Measurements from ENCODE around the gene VSIR.

The VSIR gene

DNA sequence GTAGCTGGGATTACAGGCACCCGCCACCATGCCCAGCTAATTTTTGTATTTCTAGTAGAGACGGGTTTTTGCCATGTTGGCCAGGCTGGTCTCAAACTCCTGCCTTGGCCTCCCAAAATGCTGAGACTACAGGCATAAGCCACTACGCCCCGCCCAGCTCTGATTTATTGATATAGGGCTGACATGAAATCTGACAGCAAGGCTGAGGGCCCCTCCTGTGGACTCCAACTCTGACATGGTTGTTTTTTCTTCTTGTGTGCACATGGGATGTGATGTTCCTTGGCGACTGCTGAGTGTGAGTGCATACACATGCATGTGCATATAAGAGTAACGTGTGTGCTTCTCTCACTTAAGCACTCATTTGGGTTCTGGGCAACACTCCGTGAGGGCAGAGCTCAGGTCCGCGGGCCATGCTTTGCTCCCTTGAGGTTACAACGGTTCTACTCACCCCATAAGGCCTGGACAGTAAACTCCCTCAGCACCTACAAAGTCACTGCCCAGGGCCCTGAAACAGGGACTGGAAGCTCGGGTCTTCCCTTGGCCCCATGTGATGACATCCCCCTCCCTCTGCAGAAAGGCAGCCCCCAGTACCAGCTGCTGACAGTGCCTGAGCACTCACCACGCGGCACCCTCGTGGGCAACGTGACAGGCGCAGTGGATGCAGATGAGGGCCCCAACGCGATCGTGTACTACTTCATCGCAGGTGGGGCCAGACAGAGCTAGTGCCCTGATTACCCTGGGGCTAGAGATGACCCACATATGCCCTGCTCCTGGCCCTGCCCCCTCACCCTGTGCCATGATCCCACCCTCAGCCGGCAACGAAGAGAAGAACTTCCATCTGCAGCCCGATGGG is 33.6 kb upstream of the VSIR start:
- no peak for DNase-seq

DNA sequence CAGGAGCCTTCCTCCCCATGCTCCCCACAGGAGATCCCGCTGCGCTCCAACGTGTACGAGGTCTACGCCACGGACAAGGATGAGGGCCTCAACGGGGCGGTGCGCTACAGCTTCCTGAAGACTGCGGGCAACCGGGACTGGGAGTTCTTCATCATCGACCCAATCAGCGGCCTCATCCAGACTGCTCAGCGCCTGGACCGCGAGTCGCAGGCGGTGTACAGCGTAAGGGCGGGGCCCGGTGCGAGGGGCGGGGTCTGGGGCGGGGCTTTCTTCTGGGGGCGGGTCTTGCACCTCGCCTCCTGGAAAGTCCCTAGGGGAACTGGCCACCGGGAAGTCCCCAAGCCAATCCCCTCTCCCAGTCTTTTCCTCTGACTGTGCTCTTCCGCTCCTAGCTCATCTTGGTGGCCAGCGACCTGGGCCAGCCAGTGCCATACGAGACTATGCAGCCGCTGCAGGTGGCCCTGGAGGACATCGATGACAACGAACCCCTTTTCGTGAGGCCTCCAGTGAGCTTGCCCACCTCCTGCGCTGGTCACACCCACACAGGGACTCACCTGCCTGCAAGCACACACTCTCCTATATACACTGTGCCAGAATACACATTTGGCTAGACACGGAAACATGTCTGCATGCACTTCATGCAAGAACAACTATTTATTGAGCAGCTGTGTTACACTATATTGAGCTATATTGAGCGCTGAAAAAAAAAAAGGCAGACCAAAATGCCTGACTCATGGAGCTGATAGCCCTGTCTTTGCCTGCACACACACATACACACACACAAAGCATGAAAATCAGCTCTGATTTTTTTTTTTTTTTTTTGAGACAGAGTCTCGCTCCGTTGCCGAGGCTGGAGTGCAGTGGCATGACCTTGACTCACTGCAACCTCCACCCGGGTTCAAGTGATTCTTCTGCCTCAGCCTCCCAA is 32.7 kb upstream of the VSIR start:
- DNase-seq: peak in 1 of 2 donors; percentile 22

DNA sequence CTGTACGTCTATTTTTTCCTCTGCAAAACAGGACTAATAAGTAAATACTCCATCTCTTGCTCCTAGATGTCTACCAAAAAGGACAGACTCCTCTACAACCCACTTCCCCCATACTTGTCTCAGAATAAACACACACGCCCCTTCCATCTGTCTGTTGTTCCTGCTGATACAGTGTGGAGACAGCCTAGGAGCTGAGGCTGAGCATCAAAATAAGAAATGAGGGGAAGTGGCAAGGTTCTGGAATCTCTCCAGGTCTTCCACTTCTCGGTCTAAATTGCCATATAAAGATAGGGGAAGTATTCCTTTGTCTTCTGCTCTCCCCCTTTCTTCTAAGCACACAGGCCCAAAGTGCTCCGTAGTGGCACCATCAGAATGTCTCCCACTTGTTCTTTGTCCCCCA is 30.8 kb upstream of the VSIR start:
- DNase-seq: peak in 1 of 2 donors; percentile 37

DNA sequence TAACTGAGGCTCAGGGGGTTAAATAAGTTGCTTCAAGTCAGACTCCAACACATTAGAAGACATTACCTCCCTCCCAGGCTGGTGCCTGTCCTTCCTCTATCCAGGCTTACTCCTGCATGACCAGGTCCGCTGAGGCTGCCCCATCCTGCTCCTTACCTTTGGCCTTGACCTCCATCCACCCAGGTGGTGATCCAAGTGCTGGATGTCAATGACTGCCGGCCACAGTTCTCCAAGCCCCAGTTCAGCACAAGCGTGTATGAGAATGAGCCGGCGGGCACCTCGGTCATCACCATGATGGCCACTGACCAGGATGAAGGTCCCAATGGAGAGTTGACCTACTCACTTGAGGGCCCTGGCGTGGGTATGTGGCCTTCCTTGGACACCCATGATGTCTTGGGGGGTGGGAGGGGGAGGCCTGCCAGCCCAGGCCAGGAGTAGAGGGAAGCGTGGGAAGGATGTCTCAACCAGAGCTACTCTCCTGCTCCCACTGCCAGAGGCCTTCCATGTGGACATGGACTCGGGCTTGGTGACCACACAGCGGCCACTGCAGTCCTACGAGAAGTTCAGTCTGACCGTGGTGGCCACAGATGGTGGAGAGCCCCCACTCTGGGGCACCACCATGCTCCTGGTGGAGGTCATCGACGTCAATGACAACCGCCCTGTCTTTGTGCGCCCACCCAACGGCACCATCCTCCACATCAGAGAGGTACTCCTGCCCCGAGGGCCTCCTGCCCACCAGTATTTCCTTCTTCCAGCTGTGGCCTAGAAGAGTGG is 29.6 kb upstream of the VSIR start:
- no peak for DNase-seq

DNA sequence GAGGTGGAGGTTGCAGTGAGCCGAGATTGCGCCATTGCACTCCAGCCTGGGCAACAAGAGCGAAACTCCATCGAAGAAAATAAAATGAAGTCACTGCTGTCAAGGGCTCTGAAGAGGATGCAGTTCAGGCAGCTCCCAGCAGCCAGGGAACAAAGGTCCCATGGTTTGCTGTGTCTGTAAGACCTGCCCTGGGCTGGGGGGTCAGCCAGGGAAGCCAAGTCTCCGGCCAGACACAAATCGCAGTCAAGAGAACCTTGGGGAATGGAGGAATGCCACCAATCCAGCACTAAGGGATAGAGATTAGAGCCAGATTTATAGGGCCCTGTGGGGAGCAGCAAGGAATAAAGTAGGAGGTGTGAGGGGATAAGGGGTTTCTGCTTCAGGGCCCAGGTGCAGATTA is 28.9 kb upstream of the VSIR start:
- DNase-seq: no peak

DNA sequence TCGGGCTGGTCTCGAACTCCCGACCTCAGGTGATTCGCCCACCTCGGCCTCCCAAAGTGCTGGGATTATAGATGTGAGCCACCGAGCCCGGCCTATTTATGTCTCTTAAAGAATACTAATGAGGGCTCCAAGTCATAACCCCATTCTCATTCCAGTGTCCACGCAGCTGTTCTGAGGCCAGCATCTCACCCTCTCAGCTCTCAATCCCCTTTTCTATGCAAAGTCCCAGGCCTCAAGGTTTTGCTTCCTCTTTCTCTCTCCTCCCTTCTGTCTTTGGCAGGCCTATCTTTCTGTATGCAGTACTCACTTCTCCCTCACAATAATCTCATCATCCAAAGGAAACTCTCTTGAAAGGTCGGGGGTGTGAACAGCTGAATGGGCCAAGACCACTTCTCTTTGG is 28.0 kb upstream of the VSIR start:
- no peak for DNase-seq

DNA sequence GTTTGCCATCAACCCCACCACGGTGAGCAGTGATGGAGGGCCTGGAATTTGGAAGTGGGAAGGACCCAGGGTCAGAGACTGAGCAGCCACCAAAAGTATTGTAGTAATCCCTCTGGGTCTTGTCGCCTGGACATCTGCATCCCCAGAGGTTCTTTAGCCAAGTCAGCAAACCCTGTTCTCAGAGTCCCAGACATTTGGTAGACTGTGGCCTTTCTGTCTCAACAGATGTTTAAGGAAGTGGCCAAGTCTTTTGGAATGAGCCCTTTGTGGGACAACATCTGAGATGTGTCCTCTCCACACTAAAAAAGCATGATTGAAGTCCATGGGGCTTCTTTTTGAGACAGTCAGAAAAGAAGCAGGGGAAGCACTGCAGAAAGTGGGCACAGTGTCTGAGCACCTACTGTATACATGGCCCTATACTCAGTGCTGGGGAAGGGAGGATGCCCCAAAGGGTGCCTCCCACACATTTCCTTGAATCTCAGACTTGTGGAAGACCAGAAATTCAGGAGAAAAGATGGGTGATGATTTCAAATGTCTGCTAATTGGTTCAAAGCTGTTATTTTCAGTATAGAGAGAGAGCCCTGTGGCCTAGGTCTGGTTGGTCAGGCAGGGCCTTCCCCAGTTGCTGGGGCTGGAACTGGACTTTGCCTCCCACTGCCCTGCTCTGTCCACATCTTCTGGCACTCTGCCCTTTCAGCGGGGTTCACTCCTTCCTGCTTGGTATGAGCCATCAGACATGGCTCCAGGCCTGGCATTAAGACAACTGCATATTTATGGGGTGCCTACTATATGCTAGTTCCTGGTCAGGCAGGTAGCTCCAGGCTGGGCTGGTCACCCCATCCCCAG is 26.5 kb upstream of the VSIR start:
- no peak for DNase-seq

DNA sequence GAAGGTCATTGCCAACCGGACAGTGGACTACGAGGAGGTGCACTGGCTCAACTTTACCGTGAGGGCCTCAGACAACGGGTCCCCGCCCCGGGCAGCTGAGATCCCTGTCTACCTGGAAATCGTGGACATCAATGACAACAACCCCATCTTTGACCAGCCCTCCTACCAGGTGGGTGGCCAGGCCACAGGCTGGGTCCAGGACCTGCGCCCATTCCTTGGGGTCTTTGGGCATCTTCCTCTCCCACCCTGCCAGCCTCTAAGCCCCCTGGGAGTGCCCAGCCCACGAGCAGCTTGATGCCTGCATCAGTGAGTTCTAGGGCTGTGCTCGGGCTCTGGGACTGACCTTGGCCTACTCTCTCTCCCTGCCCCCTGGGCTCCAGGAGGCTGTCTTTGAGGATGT is 25.8 kb upstream of the VSIR start:
- DNase-seq: no peak

DNA sequence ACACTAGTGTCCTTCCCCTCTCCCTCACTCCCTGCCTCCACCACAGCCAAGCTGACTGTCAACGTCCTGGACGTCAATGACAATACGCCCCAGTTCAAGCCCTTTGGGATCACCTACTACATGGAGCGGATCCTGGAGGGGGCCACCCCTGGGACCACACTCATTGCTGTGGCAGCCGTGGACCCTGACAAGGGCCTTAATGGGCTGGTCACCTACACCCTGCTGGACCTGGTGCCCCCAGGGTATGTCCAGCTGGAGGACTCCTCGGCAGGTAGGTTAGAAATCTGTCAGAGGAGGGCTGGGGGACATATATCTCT is 24.9 kb upstream of the VSIR start:
- DNase-seq: no peak

DNA sequence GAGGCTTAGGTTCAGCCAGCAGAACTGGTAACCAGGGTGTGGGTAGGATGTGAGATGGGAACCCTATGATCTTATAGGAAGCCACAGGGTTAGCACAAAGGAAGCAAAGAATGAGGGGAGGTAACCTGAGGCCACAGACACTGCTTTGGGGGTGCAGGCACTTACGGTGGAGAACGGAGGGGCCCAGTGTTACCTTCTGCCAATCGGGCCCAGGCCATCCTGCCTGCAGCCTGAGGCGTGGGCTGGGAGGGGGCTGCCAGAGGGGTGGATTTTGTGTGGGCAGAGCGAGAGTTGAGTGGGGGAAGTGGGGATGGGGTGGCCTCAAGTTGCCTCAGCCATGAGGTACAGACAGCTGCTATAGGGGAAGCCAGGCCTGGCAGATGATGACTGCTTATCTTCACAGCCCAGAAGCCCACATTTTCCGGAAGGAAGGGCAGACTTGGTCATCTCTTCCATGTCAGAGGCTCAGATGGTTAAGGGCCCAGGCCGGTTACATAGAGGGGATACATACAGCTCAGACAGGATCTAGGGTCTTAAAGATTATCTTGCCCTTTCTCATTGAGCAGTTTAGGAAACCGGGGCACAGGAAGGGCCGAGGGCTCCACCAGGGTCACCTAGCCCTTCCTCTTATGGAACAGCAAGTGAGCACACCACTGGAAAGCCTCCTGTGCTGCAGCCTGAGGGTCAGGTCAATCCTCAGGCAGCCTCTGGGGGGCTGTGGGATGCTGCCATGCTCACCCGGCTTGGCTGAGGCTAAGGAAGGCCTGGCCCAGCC is 24.4 kb upstream of the VSIR start:
- no peak for DNase-seq

DNA sequence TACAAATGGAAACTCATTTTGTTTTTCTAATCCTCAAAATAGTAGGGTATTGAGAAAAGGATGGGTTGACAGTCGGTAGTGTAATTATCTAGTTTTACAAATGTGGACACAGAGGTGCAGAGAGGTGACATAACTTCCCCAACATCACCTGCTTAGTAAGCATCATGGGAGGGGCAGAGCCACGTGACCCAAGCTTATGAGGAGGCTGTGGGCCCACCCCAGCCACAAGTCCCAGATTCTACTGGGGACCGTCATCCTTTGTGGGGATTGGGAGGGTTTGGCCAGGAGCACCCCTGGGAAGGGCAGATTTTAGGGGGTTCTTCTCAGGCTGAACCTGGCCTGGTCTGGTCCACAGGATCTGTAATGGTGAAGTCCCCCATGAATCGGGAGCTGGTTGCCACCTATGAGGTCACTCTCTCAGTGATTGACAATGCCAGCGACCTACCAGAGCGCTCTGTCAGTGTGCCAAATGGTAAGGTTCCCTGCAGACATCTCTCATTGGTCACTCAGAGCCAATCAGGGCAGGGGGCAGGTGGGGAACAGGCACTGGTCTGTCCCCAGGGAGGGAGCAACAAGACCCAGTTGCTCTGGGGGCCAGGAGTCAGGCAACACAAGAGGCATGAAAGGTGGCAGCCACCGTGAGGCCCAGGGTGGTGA is 23.6 kb upstream of the VSIR start:
- DNase-seq: no peak

DNA sequence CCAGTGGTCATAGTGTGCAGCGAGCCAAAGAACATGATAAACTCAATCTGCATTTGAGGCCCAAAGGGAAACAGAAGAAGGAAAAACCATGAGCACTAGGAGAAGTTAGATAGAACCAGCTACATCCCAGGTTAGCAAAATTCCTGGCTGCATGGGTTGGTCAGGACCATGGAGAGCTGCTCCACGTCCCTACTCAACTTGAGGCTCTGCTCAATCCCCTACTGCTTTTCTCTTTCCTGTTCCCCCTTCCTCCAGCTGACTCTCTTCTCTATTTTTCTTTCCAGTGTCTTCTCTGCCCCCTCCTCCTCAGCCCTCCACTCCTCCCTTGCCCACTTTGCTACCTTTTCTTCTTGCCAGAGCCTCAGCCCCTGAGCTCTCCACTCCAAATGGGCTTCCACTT is 21.9 kb upstream of the VSIR start:
- DNase-seq: no peak

DNA sequence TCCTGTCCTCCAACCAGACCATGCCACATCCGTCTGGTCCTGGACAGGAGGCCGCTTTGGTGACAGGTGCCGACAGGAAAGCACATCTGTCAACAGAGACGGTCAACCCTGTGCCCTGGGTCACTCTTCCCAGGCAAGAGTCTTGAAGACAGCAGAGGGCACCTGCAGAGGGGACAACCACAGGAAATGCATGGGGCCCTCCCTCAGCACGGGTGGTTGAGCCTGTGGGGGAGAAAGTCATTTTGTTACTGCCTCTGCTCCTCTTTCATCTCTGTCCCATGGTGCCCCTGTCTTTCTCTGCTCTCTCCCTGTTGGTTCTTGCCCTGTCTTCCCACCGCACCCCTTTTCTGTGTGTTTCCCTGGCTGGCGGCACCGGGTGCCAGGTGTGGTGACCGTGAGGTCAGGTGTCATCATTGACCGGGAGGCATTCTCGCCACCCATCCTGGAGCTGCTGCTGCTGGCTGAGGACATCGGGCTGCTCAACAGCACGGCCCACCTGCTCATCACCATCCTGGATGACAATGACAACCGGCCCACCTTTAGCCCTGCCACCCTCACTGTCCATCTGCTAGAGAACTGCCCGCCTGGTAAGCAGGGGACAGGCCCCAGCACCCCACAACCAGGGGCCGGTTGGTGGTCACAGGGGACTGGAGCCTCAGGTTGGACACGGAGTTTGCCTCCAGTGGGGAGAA is 17.6 kb upstream of the VSIR start:
- DNase-seq: no peak

DNA sequence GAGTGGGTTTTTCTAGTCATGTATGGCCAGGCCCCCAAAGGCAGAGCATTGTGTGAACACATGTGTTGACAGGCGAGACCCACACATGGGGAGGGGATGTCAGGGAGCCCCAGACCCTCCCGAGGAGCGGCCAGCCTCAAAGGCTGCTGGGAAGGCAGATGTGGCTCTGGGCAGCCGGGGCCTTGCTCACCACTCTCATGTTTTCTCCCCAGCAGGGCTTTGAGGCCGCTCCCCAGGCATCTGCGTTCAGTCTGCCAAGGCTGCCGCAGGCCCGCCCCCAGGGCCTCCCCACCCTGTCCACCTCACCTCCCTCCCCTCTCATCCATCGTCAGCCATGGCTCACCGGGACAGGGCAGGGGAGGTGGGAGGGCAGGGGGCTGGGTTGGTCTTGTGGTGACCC is 16.6 kb upstream of the VSIR start:
- DNase-seq: no peak

DNA sequence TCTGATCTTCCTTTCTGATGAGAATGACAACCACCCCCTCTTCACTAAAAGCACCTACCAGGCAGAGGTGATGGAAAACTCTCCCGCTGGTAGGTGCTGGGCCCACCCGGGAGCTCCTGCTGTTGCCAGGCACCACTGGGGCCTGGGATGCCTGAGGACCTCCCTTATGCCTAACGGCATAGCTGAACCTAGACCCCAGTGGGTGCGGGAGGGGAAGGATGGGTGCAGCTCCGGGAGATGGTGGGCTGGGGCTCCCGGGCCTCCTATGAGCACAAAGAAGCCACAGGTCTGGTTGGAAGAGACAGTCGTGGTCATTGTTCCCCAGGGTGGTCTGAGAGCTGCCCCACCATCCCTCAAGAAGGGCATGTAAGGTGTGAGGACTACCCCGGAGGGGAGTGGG is 15.6 kb upstream of the VSIR start:
- DNase-seq: no peak

DNA sequence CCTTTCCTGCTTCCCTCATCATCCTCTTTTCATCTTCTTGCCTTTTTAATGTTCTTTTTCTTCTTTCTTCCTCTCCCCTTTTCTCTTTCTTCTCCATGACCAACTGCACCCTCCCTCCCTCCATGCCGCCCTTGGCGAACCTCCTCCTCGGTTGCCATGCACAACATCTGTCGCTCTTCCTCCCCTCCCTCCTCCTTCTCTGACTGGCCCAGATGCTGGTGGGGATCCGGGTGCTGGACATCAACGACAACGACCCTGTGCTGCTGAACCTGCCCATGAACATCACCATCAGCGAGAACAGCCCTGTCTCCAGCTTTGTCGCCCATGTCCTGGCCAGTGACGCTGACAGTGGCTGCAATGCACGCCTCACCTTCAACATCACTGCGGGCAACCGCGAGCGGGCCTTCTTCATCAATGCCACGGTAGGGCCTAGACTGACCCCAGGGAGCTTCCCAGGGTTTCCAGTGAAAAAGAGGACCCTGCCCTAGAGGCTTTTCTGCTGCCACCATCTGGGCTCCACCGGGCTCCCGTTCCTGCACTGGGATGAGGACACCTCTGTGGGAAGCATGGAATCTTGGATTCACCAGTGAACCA is 11.5 kb upstream of the VSIR start:
- DNase-seq: no peak

DNA sequence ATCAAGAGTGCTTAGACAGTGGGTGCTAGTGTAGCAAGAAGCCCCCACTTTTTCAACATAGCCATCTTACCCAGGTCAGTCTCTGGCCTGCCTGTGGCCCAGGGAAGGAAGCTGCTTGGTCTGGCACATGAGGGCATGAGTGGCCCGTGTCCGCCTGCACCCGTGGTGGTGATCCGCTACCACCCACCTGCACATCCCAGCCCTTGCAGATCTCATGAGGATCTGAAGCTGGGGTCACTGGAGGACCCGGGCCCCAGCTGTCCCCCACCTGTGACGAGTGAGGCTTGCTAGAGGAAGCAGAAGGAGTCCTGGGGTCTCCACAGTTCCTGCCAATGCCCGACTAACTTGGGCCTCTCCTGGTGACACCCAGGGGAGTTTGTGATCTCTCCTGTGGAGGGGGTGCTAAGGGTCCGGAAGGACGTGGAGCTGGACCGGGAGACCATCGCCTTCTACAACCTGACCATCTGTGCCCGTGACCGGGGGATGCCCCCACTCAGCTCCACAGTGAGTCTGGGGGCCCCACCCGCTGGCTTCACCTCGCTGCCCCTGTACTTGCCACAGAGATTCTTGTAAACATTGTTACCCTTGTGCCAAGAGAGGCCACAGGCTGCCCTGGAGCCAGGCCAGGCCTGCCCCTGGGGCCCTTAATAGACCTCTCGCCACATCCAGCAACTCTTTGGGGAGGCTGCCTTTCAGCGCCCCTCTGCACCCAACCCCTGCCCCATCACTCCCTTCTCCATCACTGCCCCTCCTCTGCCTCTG is 10.8 kb upstream of the VSIR start:
- no peak for DNase-seq

DNA sequence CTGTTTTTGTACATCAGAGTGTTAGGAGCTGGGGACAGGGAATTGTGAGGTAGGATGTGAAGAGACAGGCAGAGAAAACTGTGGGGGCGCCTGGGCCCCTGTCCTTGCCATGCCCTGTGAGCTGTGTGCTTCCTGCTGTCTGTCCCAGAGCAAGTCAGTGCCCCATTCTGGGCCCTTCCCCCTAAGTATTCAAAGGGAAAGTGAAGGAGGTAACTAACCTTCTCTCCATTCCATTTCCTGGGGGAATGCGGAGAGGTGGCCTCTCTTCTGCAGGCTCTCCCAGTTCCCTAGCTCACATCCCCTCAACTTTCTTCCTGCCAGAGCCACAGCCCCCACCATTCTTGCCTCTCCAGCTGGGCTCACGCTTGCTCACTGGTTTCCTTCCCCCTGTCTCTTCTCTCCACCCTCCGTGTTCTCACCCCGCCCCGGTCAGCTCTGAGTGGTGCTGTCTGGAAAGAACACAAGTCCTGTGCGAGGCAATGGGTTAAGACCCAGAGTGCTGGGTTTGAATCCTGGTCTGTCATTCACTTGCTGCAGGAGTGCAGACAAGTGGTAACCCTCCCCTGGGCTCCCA is 9.7 kb upstream of the VSIR start:
- no peak for DNase-seq

All from hippocampal formation (tissue), 2 donors.